ENCODE results near the gene PHACTR1. TPM values are rescaled to one million over a fixed set of nuclear protein-coding genes. Genes with fewer than 3 reads are reported as not detected.
"Not testable (repeated sequence)": the region's sequence is repeated elsewhere in the genome, so short reads cannot be mapped to it uniquely, and the experiment has no call there.

PHACTR1 gene
- total RNA-seq, 2 experiments from 2014 or later, result 0.58 to 0.72 TPM

DNA sequence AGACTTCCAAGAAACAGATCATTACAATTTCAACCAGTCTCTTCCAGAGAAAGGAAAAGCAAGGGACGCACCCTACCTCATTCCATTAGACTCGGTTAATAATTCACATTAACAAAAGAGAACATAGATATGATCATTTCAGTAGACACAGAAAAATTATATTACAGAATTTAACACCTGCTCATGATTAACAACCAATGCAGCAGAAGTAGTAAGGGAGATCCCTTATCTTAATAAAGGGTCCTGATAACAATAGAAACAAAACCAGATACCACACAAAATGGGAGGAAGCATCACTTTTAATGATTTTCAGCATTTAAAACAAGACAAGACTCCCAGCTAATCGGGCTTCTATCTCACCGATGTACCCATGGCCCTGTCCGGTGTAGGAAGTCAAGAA lies 396.8 kb downstream of the PHACTR1 start:
- Mint-ChIP-seq H3K27ac (no peak overlapping the region), H3K9me3 (peaks cover 19% of the 10 kb centered on the region), H3K4me1 (no peaks in the 10 kb centered on the region), H3K36me3 (no peaks in the 10 kb centered on the region), H3K4me3 (no peak overlapping the region), H3K27me3 (peaks cover 27% of the 10 kb centered on the region)
- no peak for DNase-seq

DNA sequence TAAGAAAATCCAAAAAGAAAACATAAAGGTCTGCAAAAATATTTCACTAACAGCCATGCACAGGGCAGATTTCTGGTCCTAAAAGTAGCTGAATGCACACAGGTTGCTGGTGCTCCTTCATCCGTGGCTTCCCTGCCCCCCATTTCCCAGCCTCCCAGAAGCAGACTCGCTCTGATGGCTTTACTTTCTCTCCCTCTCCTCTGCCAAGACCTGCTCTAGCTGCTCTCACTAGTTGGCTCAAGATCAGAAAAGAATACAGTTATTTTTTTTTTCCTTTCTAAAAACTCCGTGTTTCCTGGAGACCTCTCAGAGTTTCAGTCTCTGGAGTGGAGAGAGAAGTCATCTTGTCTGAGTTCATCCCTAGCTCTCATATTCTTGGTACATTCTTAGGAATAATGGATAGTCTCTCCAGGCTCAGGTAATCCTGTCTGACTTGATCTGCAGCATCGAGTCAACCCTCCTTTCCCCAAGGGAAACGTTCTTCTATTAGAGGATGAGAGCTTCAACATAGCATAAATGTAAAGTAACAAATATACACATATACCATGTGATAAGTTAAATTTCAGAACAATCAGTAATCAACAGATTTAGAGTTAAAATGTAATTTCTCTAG lies 397.5 kb downstream of the PHACTR1 start:
- H3K27me3 Mint-ChIP-seq, result peaks cover 27% of the 10 kb centered on the region

DNA sequence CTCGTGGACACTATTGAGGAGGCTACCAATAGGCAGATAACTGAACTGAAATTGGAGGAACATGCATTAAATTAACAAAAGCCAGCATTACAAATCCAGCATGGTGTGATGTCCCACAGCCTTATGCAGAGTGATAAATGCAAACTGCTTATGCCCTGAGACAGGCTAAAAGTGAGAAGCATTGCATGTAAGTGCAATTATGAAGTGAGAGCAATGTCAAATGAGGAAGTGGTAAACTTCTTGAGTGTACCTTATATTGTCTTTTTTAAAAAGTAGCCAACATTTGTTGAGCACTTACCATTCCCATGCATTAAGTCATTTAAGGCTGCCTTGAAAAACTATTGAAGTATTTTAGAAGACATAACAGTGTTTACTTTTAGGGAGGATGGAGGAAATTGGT lies 399.6 kb downstream of the PHACTR1 start:
- peaks cover 7% of the 10 kb centered on the region for H3K9me3 Mint-ChIP-seq

More for the DNA sequence above, 397.5 kb downstream of the PHACTR1 start:
- H3K4me3 Mint-ChIP-seq, result no peak overlapping the region
- H3K27ac Mint-ChIP-seq, result no peak overlapping the region
- peaks cover 19% of the 10 kb centered on the region for H3K9me3 Mint-ChIP-seq
- H3K4me1 Mint-ChIP-seq, result no peaks in the 10 kb centered on the region
- DNase-seq, result no peak
- H3K36me3 Mint-ChIP-seq, result no peaks in the 10 kb centered on the region

GRCh38 chr6:13117570-13117969 lies 401.0 kb downstream of the PHACTR1 start:
- H3K9me3 Mint-ChIP-seq, result no peaks in the 10 kb centered on the region
- peaks cover 35% of the 10 kb centered on the region for H3K27me3 Mint-ChIP-seq
- H3K36me3 Mint-ChIP-seq, result no peaks in the 10 kb centered on the region
- DNase-seq, result no peak
- no peak overlapping the region for H3K4me3 Mint-ChIP-seq
- H3K27ac Mint-ChIP-seq, result no peak overlapping the region
- no peaks in the 10 kb centered on the region for H3K4me1 Mint-ChIP-seq

More for the DNA sequence above, 399.6 kb downstream of the PHACTR1 start:
- no peaks in the 10 kb centered on the region for H3K4me1 Mint-ChIP-seq
- no peak for DNase-seq
- H3K36me3 Mint-ChIP-seq, result no peaks in the 10 kb centered on the region
- no peak overlapping the region for H3K4me3 Mint-ChIP-seq
- H3K27me3 Mint-ChIP-seq, result peaks cover 40% of the 10 kb centered on the region
- no peak overlapping the region for H3K27ac Mint-ChIP-seq

DNA sequence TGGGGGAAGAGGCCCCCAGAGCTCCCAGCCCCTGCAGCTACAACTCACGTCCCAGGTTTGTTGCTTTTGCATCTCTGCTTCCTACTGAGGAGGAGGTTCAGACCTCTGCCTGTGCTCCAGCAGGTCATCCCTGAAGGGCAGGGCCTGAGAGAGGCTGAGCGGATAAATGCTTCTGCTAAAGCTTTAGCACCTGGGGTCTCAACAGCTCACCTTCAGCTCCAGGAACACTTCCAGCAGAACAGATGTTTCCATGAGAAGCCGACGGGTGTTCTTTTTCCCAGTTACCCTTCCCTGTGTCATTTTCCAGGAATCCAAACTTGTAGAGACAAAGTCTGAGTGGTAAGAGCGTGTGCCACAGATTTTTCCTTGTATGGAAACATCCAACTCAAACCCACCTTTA lies 403.0 kb downstream of the PHACTR1 start:
- Mint-ChIP-seq H3K27ac (no peak overlapping the region), H3K4me1 (peaks cover 1% of the 10 kb centered on the region), H3K27me3 (peaks cover 21% of the 10 kb centered on the region), H3K36me3 (no peaks in the 10 kb centered on the region), H3K4me3 (no peak overlapping the region), H3K9me3 (no peaks in the 10 kb centered on the region)
- DNase-seq, result no peak

DNA sequence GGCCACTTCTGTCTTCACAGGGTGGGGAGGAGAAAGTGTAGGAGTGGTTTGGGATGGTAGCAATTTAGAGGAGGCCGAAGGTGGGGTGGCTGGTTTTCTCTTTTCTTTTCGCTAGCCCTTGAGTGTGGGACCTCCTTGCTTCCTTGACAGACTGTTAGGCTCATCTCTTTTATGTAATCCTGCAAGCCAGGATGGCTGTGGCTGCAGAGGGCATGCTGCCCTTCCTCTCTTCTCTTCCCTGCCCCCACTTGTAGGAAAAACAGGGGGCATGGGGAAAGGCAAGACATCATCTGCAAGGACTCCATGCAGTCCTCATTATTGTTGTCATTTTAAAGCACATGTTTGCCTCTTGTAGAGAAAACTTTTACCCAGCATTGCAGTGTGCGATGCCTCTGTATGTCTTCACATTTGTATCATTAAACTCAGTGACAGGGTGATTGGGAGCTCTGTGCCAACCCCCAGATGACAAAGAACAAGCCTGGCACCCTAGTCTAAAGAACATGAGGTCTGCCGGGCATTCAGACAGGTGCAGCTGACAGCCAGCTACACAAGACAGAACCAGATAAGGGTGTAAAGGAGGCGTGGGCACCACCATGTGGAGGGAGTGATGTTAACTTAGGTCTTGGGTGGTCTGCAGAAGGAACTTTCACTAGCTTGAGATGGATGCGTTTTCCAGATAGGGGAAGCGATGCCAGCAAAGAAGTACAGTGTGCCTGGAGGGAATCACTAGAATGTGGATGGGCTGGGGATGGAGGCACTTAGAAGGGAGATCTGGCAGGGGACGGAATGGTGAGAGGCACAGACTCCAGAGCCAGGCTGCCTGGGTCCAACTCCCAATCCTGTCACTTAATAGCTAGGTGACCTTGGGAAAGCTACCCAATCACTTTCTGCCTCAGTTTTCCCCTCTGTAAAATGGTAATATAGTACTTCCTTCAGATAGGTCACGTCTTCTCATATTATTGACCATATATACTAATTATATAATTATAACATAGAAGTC lies 404.2 kb downstream of the PHACTR1 start:
- no peak overlapping the region for H3K4me3 Mint-ChIP-seq
- no peaks in the 10 kb centered on the region for H3K36me3 Mint-ChIP-seq
- no peaks in the 10 kb centered on the region for H3K9me3 Mint-ChIP-seq
- peaks cover 1% of the 10 kb centered on the region for H3K4me1 Mint-ChIP-seq
- H3K27ac Mint-ChIP-seq, result no peak overlapping the region
- no peak for DNase-seq
- H3K27me3 Mint-ChIP-seq, result peaks cover 21% of the 10 kb centered on the region

- H3K4me3 Mint-ChIP-seq, result no peak overlapping the region
- H3K9me3 Mint-ChIP-seq, result no peaks in the 10 kb centered on the region
- DNase-seq, result no peak
- H3K36me3 Mint-ChIP-seq, result no peaks in the 10 kb centered on the region
- H3K27ac Mint-ChIP-seq, result no peak overlapping the region
- peaks cover 1% of the 10 kb centered on the region for H3K4me1 Mint-ChIP-seq
- peaks cover 29% of the 10 kb centered on the region for H3K27me3 Mint-ChIP-seq
Measured at GRCh38 chr6:13124131-13124530, 407.6 kb downstream of the PHACTR1 start.

DNA sequence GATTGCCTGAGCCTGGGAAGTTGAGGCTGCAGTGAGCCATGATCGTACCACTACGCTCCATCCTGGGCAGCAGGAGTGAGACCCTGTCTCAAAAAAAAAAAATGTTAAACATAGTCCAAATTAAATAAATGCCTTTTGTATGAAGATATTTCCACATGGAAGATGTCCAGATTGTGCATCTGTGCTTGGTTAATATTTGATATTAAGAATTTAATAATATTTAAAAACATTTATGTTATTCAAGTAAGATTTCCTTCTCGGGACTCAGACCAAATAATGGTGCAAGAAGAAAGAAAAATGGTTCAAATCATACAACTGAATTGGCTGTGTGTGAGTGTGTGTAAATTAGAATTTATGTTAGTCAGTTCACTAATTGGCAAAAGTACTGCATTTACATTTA lies 409.3 kb downstream of the PHACTR1 start:
- DNase-seq, result no peak
- peaks cover 1% of the 10 kb centered on the region for H3K4me1 Mint-ChIP-seq
- H3K36me3 Mint-ChIP-seq, result no peaks in the 10 kb centered on the region
- no peaks in the 10 kb centered on the region for H3K9me3 Mint-ChIP-seq
- no peak overlapping the region for H3K4me3 Mint-ChIP-seq
- H3K27me3 Mint-ChIP-seq, result peaks cover 20% of the 10 kb centered on the region
- no peak overlapping the region for H3K27ac Mint-ChIP-seq

- Mint-ChIP-seq H3K27me3 (peaks cover 14% of the 10 kb centered on the region), H3K4me3 (no peak overlapping the region), H3K9me3 (no peaks in the 10 kb centered on the region), H3K36me3 (no peaks in the 10 kb centered on the region), H3K27ac (no peak overlapping the region), H3K4me1 (no peaks in the 10 kb centered on the region)
- no peak for DNase-seq
Measured at GRCh38 chr6:13131935-13132661, 415.5 kb downstream of the PHACTR1 start.

GRCh38 chr6:13133894-13134293 lies 417.3 kb downstream of the PHACTR1 start:
- not testable (repeated sequence) for H3K4me1 Mint-ChIP-seq, H3K27ac Mint-ChIP-seq, H3K4me3 Mint-ChIP-seq, H3K9me3 Mint-ChIP-seq, H3K27me3 Mint-ChIP-seq, DNase-seq, H3K36me3 Mint-ChIP-seq

- Mint-ChIP-seq H3K4me3 (no peak overlapping the region), H3K36me3 (no peaks in the 10 kb centered on the region), H3K4me1 (no peaks in the 10 kb centered on the region), H3K27me3 (no peaks in the 10 kb centered on the region), H3K27ac (no peak overlapping the region), H3K9me3 (no peaks in the 10 kb centered on the region)
- DNase-seq, result no peak
Measured at GRCh38 chr6:13135152-13135551, 418.6 kb downstream of the PHACTR1 start.

GRCh38 chr6:13139119-13139518 lies 422.6 kb downstream of the PHACTR1 start:
- H3K4me3 Mint-ChIP-seq, result no peak overlapping the region
- no peak for DNase-seq
- H3K9me3 Mint-ChIP-seq, result no peaks in the 10 kb centered on the region
- H3K27ac Mint-ChIP-seq, result no peak overlapping the region
- H3K4me1 Mint-ChIP-seq, result peaks cover 3% of the 10 kb centered on the region
- no peaks in the 10 kb centered on the region for H3K36me3 Mint-ChIP-seq
- H3K27me3 Mint-ChIP-seq, result no peaks in the 10 kb centered on the region

DNA sequence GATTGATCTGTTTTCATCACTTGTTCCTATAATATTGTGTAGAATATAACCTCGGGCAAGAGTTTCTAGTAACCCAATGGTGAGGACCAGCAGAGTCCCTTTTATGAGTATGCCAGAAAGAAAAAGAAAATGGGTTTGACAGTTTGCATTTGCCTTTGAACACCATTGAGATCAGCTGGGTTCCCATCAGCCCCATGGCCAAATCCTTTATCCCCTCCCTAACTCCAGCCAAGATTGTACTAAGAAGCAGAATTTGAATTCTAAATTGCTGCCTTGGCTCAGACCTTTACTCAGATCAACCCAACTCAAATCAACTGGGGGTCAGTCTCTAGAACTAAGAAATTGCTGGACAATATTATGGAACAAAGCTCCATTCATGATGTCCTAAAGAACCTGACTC lies 424.4 kb downstream of the PHACTR1 start:
- Mint-ChIP-seq H3K27me3 (no peaks in the 10 kb centered on the region), H3K4me3 (no peak overlapping the region), H3K4me1 (peaks cover 4% of the 10 kb centered on the region), H3K27ac (no peak overlapping the region), H3K9me3 (no peaks in the 10 kb centered on the region), H3K36me3 (no peaks in the 10 kb centered on the region)
- DNase-seq, result no peak

DNA sequence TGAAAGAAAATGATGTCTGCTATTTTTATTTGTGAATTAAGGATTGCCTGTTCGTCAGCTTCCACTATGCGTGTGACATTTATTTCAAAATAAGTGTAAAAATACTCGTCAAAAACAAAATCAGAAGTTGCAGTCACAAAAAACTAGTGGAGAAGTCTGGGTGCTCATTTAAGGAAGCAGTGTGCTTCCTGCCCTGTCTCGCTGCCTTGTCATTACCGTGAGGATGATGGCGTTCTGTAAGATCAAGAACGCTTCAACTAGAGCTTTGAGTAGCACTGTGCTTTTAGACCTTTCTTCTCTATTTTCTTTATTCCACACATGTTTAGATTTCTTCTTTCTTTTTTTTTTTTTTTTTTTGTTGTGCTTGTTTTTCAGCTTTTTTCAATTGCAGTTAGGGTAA lies 424.8 kb downstream of the PHACTR1 start:
- no peak overlapping the region for H3K27ac Mint-ChIP-seq
- DNase-seq, result no peak
- no peaks in the 10 kb centered on the region for H3K9me3 Mint-ChIP-seq
- no peak overlapping the region for H3K4me3 Mint-ChIP-seq
- peaks cover 4% of the 10 kb centered on the region for H3K4me1 Mint-ChIP-seq
- no peaks in the 10 kb centered on the region for H3K36me3 Mint-ChIP-seq
- no peaks in the 10 kb centered on the region for H3K27me3 Mint-ChIP-seq

DNA sequence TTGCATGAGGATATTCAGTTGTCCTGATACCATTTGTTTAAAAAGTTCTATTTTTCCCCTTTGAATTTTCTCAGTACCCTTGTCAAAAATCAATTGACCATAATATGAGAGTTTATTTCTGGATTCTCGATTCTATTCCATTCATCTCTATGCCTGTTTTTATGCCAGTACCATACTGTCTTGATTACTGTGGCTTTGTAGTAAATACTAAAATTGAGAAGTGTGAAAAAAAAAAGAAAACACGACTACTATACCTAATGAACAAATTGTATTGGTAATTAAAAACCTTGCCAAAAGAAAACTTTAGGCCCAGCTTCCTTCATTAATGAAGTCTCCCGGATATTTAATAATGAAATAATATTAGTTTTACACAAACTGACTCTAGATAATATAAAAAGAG lies 426.0 kb downstream of the PHACTR1 start:
- Mint-ChIP-seq H3K9me3 (no peaks in the 10 kb centered on the region), H3K27me3 (no peaks in the 10 kb centered on the region), H3K27ac (no peak overlapping the region), H3K4me1 (peaks cover 4% of the 10 kb centered on the region), H3K36me3 (no peaks in the 10 kb centered on the region), H3K4me3 (no peak overlapping the region)
- DNase-seq, result no peak

Data from activated naive CD8-positive, alpha-beta T cell treated with anti-CD3 and anti-CD28 coated beads for 36 hours (primary cell).